Measurements from ENCODE around the gene SCP2D1. TPM values are rescaled to one million over a fixed set of nuclear protein-coding genes. Genes with fewer than 3 reads are reported as not detected.

The SCP2D1 gene
- polyA plus RNA-seq, 3 donors = not detected

GRCh38 chr20:18788021-18788420 is 25.6 kb upstream of the SCP2D1 start:
- H3K9ac ChIP-seq (ENCODE audit: insufficient read depth, low read length, poor library complexity, severe bottlenecking) = no peak overlapping the region
- H2AFZ ChIP-seq (ENCODE audit: insufficient read depth, low read depth, low read length, poor library complexity, severe bottlenecking) = no peak overlapping the region
- intact Hi-C loops (cut with micrococcal nuclease) = no loop called here
- H3K27ac ChIP-seq (ENCODE audit: low read depth in 1 of 2, low read length in 2 of 2) = no peak overlapping the region
- no peaks in the 10 kb centered on the region for H3K4me1 Mint-ChIP-seq
- H3K4me3 ChIP-seq (replicated peaks in 1 of 3; ENCODE audit: low read depth in 2 of 3, low read length in 3 of 3) = no peak overlapping the region
- H3K27me3 ChIP-seq (ENCODE audit: control insufficient read depth in 2 of 2, insufficient read depth in 2 of 2, low read length in 2 of 2) = peaks cover 0 to 11% of the 10 kb centered on the region in 2 donors
- H3K4me3 Mint-ChIP-seq = no peak overlapping the region
- H3K4me1 ChIP-seq (ENCODE audit: control insufficient read depth in 1 of 2, insufficient read depth in 2 of 2, low read length in 2 of 2) = no peaks in the 10 kb centered on the region
- DNase-seq = no peak
- no peak overlapping the region for H3K4me2 ChIP-seq (replicated peaks; ENCODE audit: extremely low read depth, low read length, poor library complexity, severe bottlenecking)
- H3K9me3 ChIP-seq (replicated peaks in 1 of 2; ENCODE audit: control insufficient read depth in 1 of 2, insufficient read depth in 1 of 2, low read length in 2 of 2) = no peaks in the 10 kb centered on the region
- no peak overlapping the region for H3K27ac Mint-ChIP-seq
- H3K79me2 ChIP-seq (ENCODE audit: insufficient read depth, low read length) = no peaks in the 10 kb centered on the region
- H3K9me3 Mint-ChIP-seq = peaks cover 0 to 8% (median 4%) of the 10 kb centered on the region in 7 donors
- H3K27me3 Mint-ChIP-seq (ENCODE audit: low read depth in 3 of 3) = peaks cover 0 to 16% (median 5%) of the 10 kb centered on the region in 3 donors
- TF ChIP-seq CTCF (IDR thresholded peaks at IDR 0.05) = no peak
- no peaks in the 10 kb centered on the region for H3K36me3 Mint-ChIP-seq
- no peaks in the 10 kb centered on the region for H4K20me1 ChIP-seq (ENCODE audit: insufficient read depth, low read length)
- H3K36me3 ChIP-seq (replicated peaks in 1 of 2; ENCODE audit: control insufficient read depth in 1 of 2, insufficient read depth in 2 of 2, low read length in 2 of 2) = no peaks in the 10 kb centered on the region

DNA sequence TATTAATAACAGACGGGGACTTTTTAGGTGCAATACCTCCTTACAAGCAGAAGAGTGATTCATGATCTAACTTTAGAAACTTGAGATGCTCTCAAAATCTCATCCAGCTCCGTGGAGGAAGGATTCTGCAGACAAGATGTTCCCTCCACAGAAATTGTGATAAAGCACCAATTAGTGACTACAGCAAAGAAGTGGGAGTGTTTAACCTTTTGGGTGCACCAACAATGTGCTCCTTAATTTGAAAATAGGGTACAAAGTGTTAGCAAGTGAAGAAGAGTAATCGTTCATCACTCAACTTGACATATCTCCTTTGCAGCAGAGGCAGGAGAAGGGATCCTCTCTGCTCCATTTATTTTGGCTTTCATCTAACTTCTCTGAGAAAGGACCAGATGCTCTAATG is 22.8 kb upstream of the SCP2D1 start:
- Histone ChIP-seq H3K4me3 (replicated peaks in 1 of 3; ENCODE audit: low read depth in 2 of 3, low read length in 3 of 3) (no peak overlapping the region), H3K9ac (ENCODE audit: insufficient read depth, low read length, poor library complexity, severe bottlenecking) (no peak overlapping the region), H4K20me1 (ENCODE audit: insufficient read depth, low read length) (no peaks in the 10 kb centered on the region), H3K27ac (ENCODE audit: low read depth in 1 of 2, low read length in 2 of 2) (no peak overlapping the region), H3K9me3 (replicated peaks in 1 of 2; ENCODE audit: control insufficient read depth in 1 of 2, insufficient read depth in 1 of 2, low read length in 2 of 2) (no peaks in the 10 kb centered on the region), H3K79me2 (ENCODE audit: insufficient read depth, low read length) (no peaks in the 10 kb centered on the region), H2AFZ (ENCODE audit: insufficient read depth, low read depth, low read length, poor library complexity, severe bottlenecking) (no peak overlapping the region), H3K4me2 (replicated peaks; ENCODE audit: extremely low read depth, low read length, poor library complexity, severe bottlenecking) (no peak overlapping the region), H3K4me1 (ENCODE audit: control insufficient read depth in 1 of 2, insufficient read depth in 2 of 2, low read length in 2 of 2) (peaks cover 6% of the 10 kb centered on the region in 2 donors), H3K27me3 (ENCODE audit: control insufficient read depth in 2 of 2, insufficient read depth in 2 of 2, low read length in 2 of 2) (peaks cover 0 to 11% of the 10 kb centered on the region in 2 donors), H3K36me3 (replicated peaks in 1 of 2; ENCODE audit: control insufficient read depth in 1 of 2, insufficient read depth in 2 of 2, low read length in 2 of 2) (no peaks in the 10 kb centered on the region)
- no peaks in the 10 kb centered on the region for H3K36me3 Mint-ChIP-seq
- 80% methylated on average over 1 of the region's 3 CpGs for WGBS (ENCODE audit: insufficient coverage)
- peaks cover 0 to 16% (median 5%) of the 10 kb centered on the region in 3 donors for H3K27me3 Mint-ChIP-seq (ENCODE audit: low read depth in 3 of 3)
- H3K4me3 Mint-ChIP-seq = no peak overlapping the region
- no peak for DNase-seq
- no peak for TF ChIP-seq CTCF (IDR thresholded peaks at IDR 0.05)
- H3K4me1 Mint-ChIP-seq = peaks cover 8% of the 10 kb centered on the region
- no peak overlapping the region for H3K27ac Mint-ChIP-seq
- intact Hi-C loops (cut with micrococcal nuclease) = loop anchor here (5.0 to 10.0 kb wide), 4 partner anchors 206 to 656 kb away; partner anchors contain the start of genes ZNF133 (in 2 of the 2), DTD1 (in 1 of the 2), KAT14 (in 1 of the 2) and PET117 (in 1 of the 2)
- H3K9me3 Mint-ChIP-seq = peaks cover 0 to 10% (median 5%) of the 10 kb centered on the region in 7 donors

Data from CD14-positive monocyte (primary cell).